Loucy (cell line): ENCODE measurements around the gene CADM2.
"Not testable (repeated sequence)": the region's sequence is repeated elsewhere in the genome, so short reads cannot be mapped to it uniquely, and the experiment has no call there.

Experiments used
- H2AFZ ChIP-seq: fragments of 200-600 bp; sonication (generic); 2 replicates; pipeline ENCODE4 v1.6.0; 2016; ENCODE audit warnings: antibody characterized with exemption, mild to moderate bottlenecking, low read length, moderate library complexity
- H3F3A ChIP-seq: fragments of 200-600 bp; 2 replicates; pipeline ENCODE4 v1.6.0; 2016; ENCODE audit warnings: antibody characterized with exemption, low read depth, mild to moderate bottlenecking
- H3K27me3 ChIP-seq: fragments of 200-600 bp; sonication (generic); 2 replicates; pipeline ENCODE4 v1.6.1; 2014; ENCODE audit warnings: low read length, mild to moderate bottlenecking; ENCODE audit not compliant: insufficient read depth, poor library complexity, severe bottlenecking
- H3K36me3 ChIP-seq: fragments of 200-600 bp; sonication (generic); 2 replicates; pipeline ENCODE4 v1.6.1; 2016; ENCODE audit warnings: low read length; ENCODE audit not compliant: insufficient read depth
- H3K4me1 ChIP-seq: fragments of 200-600 bp; sonication (generic); 2 replicates; pipeline ENCODE4 v1.5.1; 2014; ENCODE audit warnings: low read length, mild to moderate bottlenecking; ENCODE audit not compliant: insufficient read depth, poor library complexity, severe bottlenecking
- H3K4me2 ChIP-seq: fragments of 200-600 bp; sonication (generic); 2 replicates; pipeline ENCODE4 v1.6.0; 2014; ENCODE audit warnings: antibody characterized with exemption, low read length, low read depth, mild to moderate bottlenecking; ENCODE audit not compliant: poor library complexity, severe bottlenecking
- H3K4me3 ChIP-seq: fragments of 200-600 bp; sonication (generic); 2 replicates; pipeline ENCODE4 v1.5.1; 2014; ENCODE audit warnings: low read length, mild to moderate bottlenecking, mixed read lengths; ENCODE audit not compliant: poor library complexity, severe bottlenecking
- H3K79me2 ChIP-seq: fragments of 200-600 bp; sonication (generic); 2 replicates; pipeline ENCODE4 v1.6.1; 2014; ENCODE audit warnings: low read length; ENCODE audit not compliant: insufficient read depth
- H3K9ac ChIP-seq: fragments of 200-600 bp; sonication (generic); 2 replicates; pipeline ENCODE4 v1.6.0; 2014; ENCODE audit warnings: mild to moderate bottlenecking, low read depth, low read length, moderate library complexity; ENCODE audit not compliant: poor library complexity, severe bottlenecking
- H3K9me2 ChIP-seq: fragments of 200-600 bp; sonication (generic); replicated peaks from 2 replicates; pipeline ENCODE4 v1.6.1; 2016; ENCODE audit warnings: low read depth, low read length, mixed read lengths
- H3K9me3 ChIP-seq: fragments of 200-600 bp; sonication (generic); 2 replicates; pipeline ENCODE4 v1.6.1; 2014; ENCODE audit warnings: mild to moderate bottlenecking, antibody characterized with exemption, low read length, low read depth; ENCODE audit not compliant: insufficient read depth
- H4K20me1 ChIP-seq: fragments of 200-600 bp; sonication (generic); 2 replicates; pipeline ENCODE4 v1.6.0; 2014; ENCODE audit warnings: antibody characterized with exemption, low read length, mild to moderate bottlenecking; ENCODE audit not compliant: insufficient read depth, poor library complexity, severe bottlenecking
- CTCF ChIP-seq: fragments of 200-600 bp; sonication (generic); conservative IDR thresholded peaks from 2 replicates; pipeline ENCODE4 v1.5.1; 2014; ENCODE audit warnings: mild to moderate bottlenecking, antibody characterized with exemption, low read length
- EZH2phosphoT487 ChIP-seq: fragments of 200-600 bp; IDR thresholded peaks from 2 replicates; pipeline ENCODE4 v1.6.1; 2018; ENCODE audit warnings: antibody characterized with exemption, mild to moderate bottlenecking, moderate library complexity, borderline replicate concordance

Gene CADM2

GRCh38 chr3:85142626-85143025 lies 183.8 kb downstream of the CADM2 start:
- no peaks in the 10 kb centered on the region for H3K9me3 ChIP-seq
- H2AFZ ChIP-seq, result no peak overlapping the region
- H3K4me1 ChIP-seq, result no peaks in the 10 kb centered on the region
- no peaks in the 10 kb centered on the region for H3K79me2 ChIP-seq
- H3F3A ChIP-seq, result no peaks in the 10 kb centered on the region
- no peaks in the 10 kb centered on the region for H3K27me3 ChIP-seq
- no peak overlapping the region for H3K4me3 ChIP-seq
- no peaks in the 10 kb centered on the region for H3K36me3 ChIP-seq
- no peaks in the 10 kb centered on the region for H4K20me1 ChIP-seq
- H3K9ac ChIP-seq, result no peak overlapping the region
- H3K4me2 ChIP-seq, result no peak overlapping the region
- H3K9me2 ChIP-seq, result no peaks in the 10 kb centered on the region
- TF ChIP-seq CTCF (no peak), EZH2phosphoT487 (no peak)

DNA sequence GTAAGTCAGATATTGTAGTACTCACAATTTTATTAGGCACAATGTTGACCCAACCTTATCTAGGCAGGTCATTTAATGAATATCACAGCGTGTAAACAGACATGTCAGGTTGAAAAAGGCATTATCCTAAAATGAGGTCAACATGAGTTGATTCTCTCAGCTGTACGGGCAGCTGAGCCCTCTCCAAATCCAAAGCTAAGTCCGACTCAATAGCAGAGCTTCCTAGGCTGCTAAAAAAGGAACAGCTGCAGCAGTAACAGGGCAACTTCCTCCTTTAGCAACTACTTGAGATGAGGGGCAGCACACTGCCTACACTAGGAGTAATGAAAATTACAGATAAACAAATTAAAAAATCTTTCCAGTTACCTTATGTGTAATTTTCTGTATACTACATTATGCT lies 189.2 kb downstream of the CADM2 start:
- no peak overlapping the region for H2AFZ ChIP-seq
- no peaks in the 10 kb centered on the region for H3K9me2 ChIP-seq
- H3K79me2 ChIP-seq, result no peaks in the 10 kb centered on the region
- H3K4me1 ChIP-seq, result no peaks in the 10 kb centered on the region
- no peaks in the 10 kb centered on the region for H4K20me1 ChIP-seq
- no peaks in the 10 kb centered on the region for H3K27me3 ChIP-seq
- H3K9me3 ChIP-seq, result no peaks in the 10 kb centered on the region
- no peak overlapping the region for H3K9ac ChIP-seq
- no peaks in the 10 kb centered on the region for H3K36me3 ChIP-seq
- H3K4me2 ChIP-seq, result no peak overlapping the region
- H3F3A ChIP-seq, result no peaks in the 10 kb centered on the region
- no peak for TF ChIP-seq CTCF
- TF ChIP-seq EZH2phosphoT487, result no peak
- no peak overlapping the region for H3K4me3 ChIP-seq

GRCh38 chr3:85151555-85151954 lies 192.8 kb downstream of the CADM2 start:
- TF ChIP-seq EZH2phosphoT487 (no peak), CTCF (no peak)
- Histone ChIP-seq H2AFZ (no peak overlapping the region), H3K9ac (no peak overlapping the region), H3K79me2 (no peaks in the 10 kb centered on the region), H3F3A (no peaks in the 10 kb centered on the region), H3K9me2 (no peaks in the 10 kb centered on the region), H4K20me1 (no peaks in the 10 kb centered on the region), H3K4me3 (no peak overlapping the region), H3K4me2 (no peak overlapping the region), H3K9me3 (no peaks in the 10 kb centered on the region), H3K27me3 (no peaks in the 10 kb centered on the region), H3K36me3 (no peaks in the 10 kb centered on the region), H3K4me1 (no peaks in the 10 kb centered on the region)

DNA sequence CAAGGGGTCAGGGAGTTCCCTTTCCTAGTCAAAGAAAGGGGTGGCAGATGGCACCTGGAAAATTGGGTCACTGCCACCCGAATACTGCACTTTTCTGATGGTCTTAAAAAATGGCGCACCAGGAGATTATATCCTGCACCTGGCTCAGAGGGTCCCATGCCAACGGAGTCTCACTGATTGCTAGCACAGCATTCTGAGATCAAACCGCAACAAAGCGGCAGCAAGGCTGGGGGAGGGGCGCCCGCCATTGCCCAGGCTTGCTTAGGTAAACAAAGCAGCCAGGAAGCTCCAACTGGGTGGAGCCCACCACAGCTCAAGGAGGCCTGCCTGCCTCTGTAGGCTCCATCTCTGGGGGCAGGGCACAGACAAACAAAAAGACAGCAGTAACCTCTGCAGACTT lies 194.5 kb downstream of the CADM2 start:
- H3K9me3 ChIP-seq, H3K36me3 ChIP-seq, H2AFZ ChIP-seq, H3K4me1 ChIP-seq, H3F3A ChIP-seq, H3K4me3 ChIP-seq, H4K20me1 ChIP-seq, H3K9me2 ChIP-seq, H3K79me2 ChIP-seq, H3K9ac ChIP-seq, H3K4me2 ChIP-seq, H3K27me3 ChIP-seq: not testable (repeated sequence)
